ENCODE data around the gene TRIO.

- TF ChIP-seq CTCF (IDR thresholded peaks at IDR 0.05): no peak
- no peak for TF ChIP-seq POLR2A (IDR thresholded peaks at IDR 0.05)
These were observed 25.7 kb downstream of the TRIO start for GRCh38 chr5:14168793-14169262.
